ENCODE data around the gene PRKCZ. TPM values are rescaled to one million over a fixed set of nuclear protein-coding genes. Genes with fewer than 3 reads are reported as not detected.

PRKCZ gene
- total and polyA plus RNA-seq, 2 experiments from 2014 or later, result 26.2 to 36.9 TPM

DNA sequence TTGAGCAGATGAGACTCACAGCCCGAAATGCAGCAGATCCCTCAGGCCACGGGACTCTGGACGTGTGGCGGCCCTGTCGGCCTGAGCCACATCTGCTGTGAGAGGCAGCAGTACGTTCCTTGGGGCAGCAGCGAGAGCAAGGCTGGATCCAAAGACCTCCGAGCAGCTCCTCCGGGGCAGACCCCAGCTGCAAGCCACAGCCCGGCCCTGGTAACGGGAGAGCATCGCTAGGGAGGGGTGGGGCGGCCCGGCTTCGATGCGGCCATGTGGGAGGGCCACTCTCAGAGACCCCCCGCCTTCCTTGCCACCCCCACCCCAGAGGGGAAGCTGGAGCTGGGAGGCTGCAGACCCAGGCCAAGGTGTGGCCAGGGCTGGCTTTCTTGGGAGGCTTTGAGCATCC, 17.8 kb downstream of the PRKCZ start:
- no peaks in the 10 kb centered on the region for H3K4me1 ChIP-seq (ENCODE audit: insufficient read depth)
- ATAC-seq, result no peak
- H3K27ac Mint-ChIP-seq, result no peak overlapping the region

More for the DNA sequence above, 17.8 kb downstream of the PRKCZ start:
- Histone ChIP-seq H2AFZ (no peak overlapping the region), H3K27me3 (ENCODE audit: insufficient read depth) (no peaks in the 10 kb centered on the region), H3K36me3 (ENCODE audit: insufficient read depth) (peaks cover 6% of the 10 kb centered on the region; the same call in 1 of the 2 replicates), H3K4me2 (no peak overlapping the region), H4K20me1 (replicated peaks; ENCODE audit: insufficient read depth) (0 out of 2 replicates have a peak, but pooled peaks cover 6% of the 10 kb centered on the region), H3K9me2 (ENCODE audit: insufficient read depth) (no peaks in the 10 kb centered on the region), H3K79me2 (replicated peaks; ENCODE audit: insufficient read depth) (peaks cover 47% of the 10 kb centered on the region), H3K4me3 (no peak overlapping the region), H3F3A (replicated peaks; ENCODE audit: low read depth) (no peaks in the 10 kb centered on the region), H3K27ac (ENCODE audit: low read depth) (no peak overlapping the region)
- Mint-ChIP-seq H3K4me1 (peaks cover 9% of the 10 kb centered on the region), H3K27me3 (ENCODE audit: insufficient read depth, low read depth, poor library complexity) (peaks cover 14% of the 10 kb centered on the region), H3K9me3 (no peaks in the 10 kb centered on the region; the same call in 2 of the 3 replicates), H3K4me3 (no peak overlapping the region), H3K36me3 (ENCODE audit: low read depth) (peaks cover 31% of the 10 kb centered on the region)
- TF ChIP-seq, protein P1, sequence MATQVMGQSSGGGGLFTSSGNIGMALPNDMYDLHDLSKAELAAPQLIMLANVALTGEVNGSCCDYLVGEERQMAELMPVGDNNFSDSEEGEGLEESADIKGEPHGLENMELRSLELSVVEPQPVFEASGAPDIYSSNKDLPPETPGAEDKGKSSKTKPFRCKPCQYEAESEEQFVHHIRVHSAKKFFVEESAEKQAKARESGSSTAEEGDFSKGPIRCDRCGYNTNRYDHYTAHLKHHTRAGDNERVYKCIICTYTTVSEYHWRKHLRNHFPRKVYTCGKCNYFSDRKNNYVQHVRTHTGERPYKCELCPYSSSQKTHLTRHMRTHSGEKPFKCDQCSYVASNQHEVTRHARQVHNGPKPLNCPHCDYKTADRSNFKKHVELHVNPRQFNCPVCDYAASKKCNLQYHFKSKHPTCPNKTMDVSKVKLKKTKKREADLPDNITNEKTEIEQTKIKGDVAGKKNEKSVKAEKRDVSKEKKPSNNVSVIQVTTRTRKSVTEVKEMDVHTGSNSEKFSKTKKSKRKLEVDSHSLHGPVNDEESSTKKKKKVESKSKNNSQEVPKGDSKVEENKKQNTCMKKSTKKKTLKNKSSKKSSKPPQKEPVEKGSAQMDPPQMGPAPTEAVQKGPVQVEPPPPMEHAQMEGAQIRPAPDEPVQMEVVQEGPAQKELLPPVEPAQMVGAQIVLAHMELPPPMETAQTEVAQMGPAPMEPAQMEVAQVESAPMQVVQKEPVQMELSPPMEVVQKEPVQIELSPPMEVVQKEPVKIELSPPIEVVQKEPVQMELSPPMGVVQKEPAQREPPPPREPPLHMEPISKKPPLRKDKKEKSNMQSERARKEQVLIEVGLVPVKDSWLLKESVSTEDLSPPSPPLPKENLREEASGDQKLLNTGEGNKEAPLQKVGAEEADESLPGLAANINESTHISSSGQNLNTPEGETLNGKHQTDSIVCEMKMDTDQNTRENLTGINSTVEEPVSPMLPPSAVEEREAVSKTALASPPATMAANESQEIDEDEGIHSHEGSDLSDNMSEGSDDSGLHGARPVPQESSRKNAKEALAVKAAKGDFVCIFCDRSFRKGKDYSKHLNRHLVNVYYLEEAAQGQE (IDR thresholded peaks at IDR 0.05; ENCODE audit: unreplicated experiment), result no peak
- TF ChIP-seq, protein P2, sequence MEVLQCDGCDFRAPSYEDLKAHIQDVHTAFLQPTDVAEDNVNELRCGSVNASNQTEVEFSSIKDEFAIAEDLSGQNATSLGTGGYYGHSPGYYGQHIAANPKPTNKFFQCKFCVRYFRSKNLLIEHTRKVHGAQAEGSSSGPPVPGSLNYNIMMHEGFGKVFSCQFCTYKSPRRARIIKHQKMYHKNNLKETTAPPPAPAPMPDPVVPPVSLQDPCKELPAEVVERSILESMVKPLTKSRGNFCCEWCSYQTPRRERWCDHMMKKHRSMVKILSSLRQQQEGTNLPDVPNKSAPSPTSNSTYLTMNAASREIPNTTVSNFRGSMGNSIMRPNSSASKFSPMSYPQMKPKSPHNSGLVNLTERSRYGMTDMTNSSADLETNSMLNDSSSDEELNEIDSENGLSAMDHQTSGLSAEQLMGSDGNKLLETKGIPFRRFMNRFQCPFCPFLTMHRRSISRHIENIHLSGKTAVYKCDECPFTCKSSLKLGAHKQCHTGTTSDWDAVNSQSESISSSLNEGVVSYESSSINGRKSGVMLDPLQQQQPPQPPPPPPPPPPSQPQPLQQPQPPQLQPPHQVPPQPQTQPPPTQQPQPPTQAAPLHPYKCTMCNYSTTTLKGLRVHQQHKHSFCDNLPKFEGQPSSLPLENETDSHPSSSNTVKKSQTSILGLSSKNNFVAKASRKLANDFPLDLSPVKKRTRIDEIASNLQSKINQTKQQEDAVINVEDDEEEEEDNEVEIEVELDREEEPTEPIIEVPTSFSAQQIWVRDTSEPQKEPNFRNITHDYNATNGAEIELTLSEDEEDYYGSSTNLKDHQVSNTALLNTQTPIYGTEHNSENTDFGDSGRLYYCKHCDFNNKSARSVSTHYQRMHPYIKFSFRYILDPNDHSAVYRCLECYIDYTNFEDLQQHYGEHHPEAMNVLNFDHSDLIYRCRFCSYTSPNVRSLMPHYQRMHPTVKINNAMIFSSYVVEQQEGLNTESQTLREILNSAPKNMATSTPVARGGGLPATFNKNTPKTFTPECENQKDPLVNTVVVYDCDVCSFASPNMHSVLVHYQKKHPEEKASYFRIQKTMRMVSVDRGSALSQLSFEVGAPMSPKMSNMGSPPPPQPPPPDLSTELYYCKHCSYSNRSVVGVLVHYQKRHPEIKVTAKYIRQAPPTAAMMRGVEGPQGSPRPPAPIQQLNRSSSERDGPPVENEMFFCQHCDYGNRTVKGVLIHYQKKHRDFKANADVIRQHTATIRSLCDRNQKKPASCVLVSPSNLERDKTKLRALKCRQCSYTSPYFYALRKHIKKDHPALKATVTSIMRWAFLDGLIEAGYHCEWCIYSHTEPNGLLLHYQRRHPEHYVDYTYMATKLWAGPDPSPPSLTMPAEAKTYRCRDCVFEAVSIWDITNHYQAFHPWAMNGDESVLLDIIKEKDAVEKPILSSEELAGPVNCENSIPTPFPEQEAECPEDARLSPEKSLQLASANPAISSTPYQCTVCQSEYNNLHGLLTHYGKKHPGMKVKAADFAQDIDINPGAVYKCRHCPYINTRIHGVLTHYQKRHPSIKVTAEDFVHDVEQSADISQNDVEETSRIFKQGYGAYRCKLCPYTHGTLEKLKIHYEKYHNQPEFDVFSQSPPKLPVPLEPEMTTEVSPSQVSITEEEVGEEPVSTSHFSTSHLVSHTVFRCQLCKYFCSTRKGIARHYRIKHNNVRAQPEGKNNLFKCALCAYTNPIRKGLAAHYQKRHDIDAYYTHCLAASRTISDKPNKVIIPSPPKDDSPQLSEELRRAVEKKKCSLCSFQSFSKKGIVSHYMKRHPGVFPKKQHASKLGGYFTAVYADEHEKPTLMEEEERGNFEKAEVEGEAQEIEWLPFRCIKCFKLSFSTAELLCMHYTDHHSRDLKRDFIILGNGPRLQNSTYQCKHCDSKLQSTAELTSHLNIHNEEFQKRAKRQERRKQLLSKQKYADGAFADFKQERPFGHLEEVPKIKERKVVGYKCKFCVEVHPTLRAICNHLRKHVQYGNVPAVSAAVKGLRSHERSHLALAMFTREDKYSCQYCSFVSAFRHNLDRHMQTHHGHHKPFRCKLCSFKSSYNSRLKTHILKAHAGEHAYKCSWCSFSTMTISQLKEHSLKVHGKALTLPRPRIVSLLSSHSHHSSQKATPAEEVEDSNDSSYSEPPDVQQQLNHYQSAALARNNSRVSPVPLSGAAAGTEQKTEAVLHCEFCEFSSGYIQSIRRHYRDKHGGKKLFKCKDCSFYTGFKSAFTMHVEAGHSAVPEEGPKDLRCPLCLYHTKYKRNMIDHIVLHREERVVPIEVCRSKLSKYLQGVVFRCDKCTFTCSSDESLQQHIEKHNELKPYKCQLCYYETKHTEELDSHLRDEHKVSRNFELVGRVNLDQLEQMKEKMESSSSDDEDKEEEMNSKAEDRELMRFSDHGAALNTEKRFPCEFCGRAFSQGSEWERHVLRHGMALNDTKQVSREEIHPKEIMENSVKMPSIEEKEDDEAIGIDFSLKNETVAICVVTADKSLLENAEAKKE (CRISPR knock-in tag; IDR thresholded peaks at IDR 0.05), result no peak
- TF ChIP-seq NANOG (IDR thresholded peaks at IDR 0.05; ENCODE audit: borderline replicate concordance), result no peak
- TF ChIP-seq STAT1 (IDR thresholded peaks at IDR 0.05; ENCODE audit: unreplicated experiment), result no peak
- no peak for TF ChIP-seq POLR2AphosphoS5 (IDR thresholded peaks at IDR 0.05; ENCODE audit: low read depth)
- TF ChIP-seq, protein P3, sequence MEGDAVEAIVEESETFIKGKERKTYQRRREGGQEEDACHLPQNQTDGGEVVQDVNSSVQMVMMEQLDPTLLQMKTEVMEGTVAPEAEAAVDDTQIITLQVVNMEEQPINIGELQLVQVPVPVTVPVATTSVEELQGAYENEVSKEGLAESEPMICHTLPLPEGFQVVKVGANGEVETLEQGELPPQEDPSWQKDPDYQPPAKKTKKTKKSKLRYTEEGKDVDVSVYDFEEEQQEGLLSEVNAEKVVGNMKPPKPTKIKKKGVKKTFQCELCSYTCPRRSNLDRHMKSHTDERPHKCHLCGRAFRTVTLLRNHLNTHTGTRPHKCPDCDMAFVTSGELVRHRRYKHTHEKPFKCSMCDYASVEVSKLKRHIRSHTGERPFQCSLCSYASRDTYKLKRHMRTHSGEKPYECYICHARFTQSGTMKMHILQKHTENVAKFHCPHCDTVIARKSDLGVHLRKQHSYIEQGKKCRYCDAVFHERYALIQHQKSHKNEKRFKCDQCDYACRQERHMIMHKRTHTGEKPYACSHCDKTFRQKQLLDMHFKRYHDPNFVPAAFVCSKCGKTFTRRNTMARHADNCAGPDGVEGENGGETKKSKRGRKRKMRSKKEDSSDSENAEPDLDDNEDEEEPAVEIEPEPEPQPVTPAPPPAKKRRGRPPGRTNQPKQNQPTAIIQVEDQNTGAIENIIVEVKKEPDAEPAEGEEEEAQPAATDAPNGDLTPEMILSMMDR (conservative IDR thresholded peaks at IDR 0.05; ENCODE audit: low read depth in 2 of 2), result no peak
- no peak for TF ChIP-seq ZNF114 (CRISPR knock-in tag; IDR thresholded peaks at IDR 0.05)
- TF ChIP-seq, protein P4, sequence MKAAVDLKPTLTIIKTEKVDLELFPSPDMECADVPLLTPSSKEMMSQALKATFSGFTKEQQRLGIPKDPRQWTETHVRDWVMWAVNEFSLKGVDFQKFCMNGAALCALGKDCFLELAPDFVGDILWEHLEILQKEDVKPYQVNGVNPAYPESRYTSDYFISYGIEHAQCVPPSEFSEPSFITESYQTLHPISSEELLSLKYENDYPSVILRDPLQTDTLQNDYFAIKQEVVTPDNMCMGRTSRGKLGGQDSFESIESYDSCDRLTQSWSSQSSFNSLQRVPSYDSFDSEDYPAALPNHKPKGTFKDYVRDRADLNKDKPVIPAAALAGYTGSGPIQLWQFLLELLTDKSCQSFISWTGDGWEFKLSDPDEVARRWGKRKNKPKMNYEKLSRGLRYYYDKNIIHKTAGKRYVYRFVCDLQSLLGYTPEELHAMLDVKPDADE (IDR thresholded peaks at IDR 0.05), result no peak
- TF ChIP-seq EZH2phosphoT487 (IDR thresholded peaks at IDR 0.05; ENCODE audit: unreplicated experiment), result no peak
- TF ChIP-seq EZH2 (IDR thresholded peaks at IDR 0.05; ENCODE audit: low read depth, unreplicated experiment), result no peak
- TF ChIP-seq ZNF331 (CRISPR knock-in tag; IDR thresholded peaks at IDR 0.05; ENCODE audit: low read depth), result no peak
- no peak for TF ChIP-seq JUNB (IDR thresholded peaks at IDR 0.05; ENCODE audit: unreplicated experiment)
- no peak for TF ChIP-seq CREB1 (CRISPR knock-in tag; IDR thresholded peaks at IDR 0.05; ENCODE audit: low read depth)
- no peak for DNase-seq (ENCODE audit: low spot score)
